ENCODE data around the gene CTBP1. TPM values are rescaled to one million over a fixed set of nuclear protein-coding genes. Genes with fewer than 3 reads are reported as not detected.

The CTBP1 gene
- total RNA-seq, 1 experiment from 2014 or later, result 153 TPM

DNA sequence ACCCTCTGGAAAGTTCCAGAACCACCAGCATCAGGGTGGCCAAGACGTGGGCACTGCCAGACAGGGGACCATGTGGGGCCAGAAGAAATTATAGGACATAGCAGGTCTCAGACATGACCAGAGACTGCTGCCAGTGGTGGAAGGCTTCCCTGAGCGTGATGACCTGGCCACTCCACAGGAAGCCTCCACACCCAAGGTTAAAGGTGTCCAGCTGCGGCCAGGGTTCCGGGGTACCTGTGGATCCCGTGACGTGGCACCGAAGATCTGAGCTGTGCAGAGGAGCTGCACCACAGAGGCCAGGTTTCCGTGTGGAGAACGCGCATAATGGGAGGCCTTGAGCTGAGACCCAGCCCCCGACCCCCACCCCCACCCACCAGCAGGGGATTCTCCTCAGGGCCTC is 16.4 kb upstream of the CTBP1 start:
- no peaks in the 10 kb centered on the region for H3K36me3 ChIP-seq (ENCODE audit: low read depth)
- H3K4me1 ChIP-seq (replicated peaks; ENCODE audit: insufficient read depth), result no peaks in the 10 kb centered on the region
- H2AFZ ChIP-seq, result no peak overlapping the region
- no peaks in the 10 kb centered on the region for H3F3A ChIP-seq (ENCODE audit: insufficient read depth, low read depth)
- no peak overlapping the region for H3K4me2 ChIP-seq
- BruUV-seq (replicated peaks), result no TSS peak
- no peaks in the 10 kb centered on the region for H3K79me2 ChIP-seq (ENCODE audit: low read depth)
- peaks cover 3% of the 10 kb centered on the region for H3K9me3 ChIP-seq (ENCODE audit: insufficient read depth, low read depth)
- intact Hi-C loops (cut with micrococcal nuclease; ENCODE audit: unreplicated experiment), result loop anchor here (5.0 kb wide), 1 partner anchor 133 kb away; no protein-coding TSS in a partner anchor
- H3K27me3 ChIP-seq (ENCODE audit: insufficient read depth, low read depth), result peaks cover 26% of the 10 kb centered on the region
- no peak overlapping the region for H3K4me3 ChIP-seq
- CTCF ChIA-PET, result no interaction called here
- DNase-seq, result no peak
- H3K9me2 ChIP-seq (ENCODE audit: insufficient read depth), result no peaks in the 10 kb centered on the region
- TF ChIP-seq EZH2 (IDR thresholded peaks at IDR 0.05; ENCODE audit: low read depth), result no peak
- TF ChIP-seq CTCF (conservative IDR thresholded peaks at IDR 0.05), result no peak
- H3K27ac ChIP-seq, result no peak overlapping the region
- H4K20me1 ChIP-seq (ENCODE audit: insufficient read depth), result no peaks in the 10 kb centered on the region
- POLR2A ChIA-PET (ENCODE audit: unreplicated experiment), result no interaction called here

DNA sequence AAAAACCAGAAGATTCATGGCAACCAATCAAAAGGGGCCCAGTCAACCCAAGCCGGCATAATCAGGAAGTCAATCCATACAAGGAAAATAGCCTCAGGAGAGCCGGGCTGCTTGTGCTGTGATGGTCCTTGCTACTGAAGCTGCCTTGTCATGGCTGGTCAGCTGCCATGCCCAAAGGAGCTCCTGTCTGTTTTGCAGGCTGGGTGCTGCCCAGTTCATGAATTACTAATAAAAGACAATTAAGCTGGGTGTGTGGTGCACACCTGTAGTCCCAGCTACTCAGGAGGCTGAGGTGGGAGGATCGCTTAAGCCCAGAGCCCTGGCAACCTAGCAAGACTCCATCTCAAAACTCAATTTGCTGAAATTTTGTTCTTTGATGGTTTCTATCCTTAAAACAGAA is 16.0 kb upstream of the CTBP1 start:
- Histone ChIP-seq H3K27ac (no peak overlapping the region), H3K4me1 (replicated peaks; ENCODE audit: insufficient read depth) (no peaks in the 10 kb centered on the region), H3F3A (ENCODE audit: insufficient read depth, low read depth) (no peaks in the 10 kb centered on the region), H3K4me2 (no peak overlapping the region), H3K36me3 (ENCODE audit: low read depth) (no peaks in the 10 kb centered on the region), H3K9me2 (ENCODE audit: insufficient read depth) (no peaks in the 10 kb centered on the region), H4K20me1 (ENCODE audit: insufficient read depth) (no peaks in the 10 kb centered on the region), H3K27me3 (ENCODE audit: insufficient read depth, low read depth) (peaks cover 30% of the 10 kb centered on the region), H3K9me3 (ENCODE audit: insufficient read depth, low read depth) (peaks cover 3% of the 10 kb centered on the region), H3K79me2 (ENCODE audit: low read depth) (no peaks in the 10 kb centered on the region), H2AFZ (no peak overlapping the region), H3K4me3 (no peak overlapping the region)
- CTCF ChIA-PET, result no interaction called here
- no TSS peak for BruUV-seq (replicated peaks)
- POLR2A ChIA-PET (ENCODE audit: unreplicated experiment), result no interaction called here
- no peak for DNase-seq
- intact Hi-C loops (cut with micrococcal nuclease; ENCODE audit: unreplicated experiment), result loop anchor here (5.0 kb wide), 1 partner anchor 133 kb away; no protein-coding TSS in a partner anchor
- no peak for TF ChIP-seq EZH2 (IDR thresholded peaks at IDR 0.05; ENCODE audit: low read depth)
- TF ChIP-seq CTCF (conservative IDR thresholded peaks at IDR 0.05), result no peak

GRCh38 chr4:1261107-1261928 is 12.4 kb upstream of the CTBP1 start:
- H3K4me3 ChIP-seq, result no peak overlapping the region
- H3K9me3 ChIP-seq (ENCODE audit: insufficient read depth, low read depth), result peaks cover 4% of the 10 kb centered on the region; the same call in 1 of the 2 replicates
- no peaks in the 10 kb centered on the region for H4K20me1 ChIP-seq (ENCODE audit: insufficient read depth)
- no peaks in the 10 kb centered on the region for H3K79me2 ChIP-seq (ENCODE audit: low read depth)
- H3F3A ChIP-seq (ENCODE audit: insufficient read depth, low read depth), result no peaks in the 10 kb centered on the region
- H3K27me3 ChIP-seq (ENCODE audit: insufficient read depth, low read depth), result peaks cover 36% of the 10 kb centered on the region
- H3K9me2 ChIP-seq (ENCODE audit: insufficient read depth), result no peaks in the 10 kb centered on the region
- TF ChIP-seq EZH2 (IDR thresholded peaks at IDR 0.05; ENCODE audit: low read depth), result no peak
- TF ChIP-seq CTCF (conservative IDR thresholded peaks at IDR 0.05), result no peak
- intact Hi-C loops (cut with micrococcal nuclease; ENCODE audit: unreplicated experiment), result no loop called here
- H3K4me1 ChIP-seq (replicated peaks; ENCODE audit: insufficient read depth), result no peaks in the 10 kb centered on the region
- H2AFZ ChIP-seq, result no peak overlapping the region
- POLR2A ChIA-PET (ENCODE audit: unreplicated experiment), result no interaction called here
- DNase-seq, result no peak
- no TSS peak for BruUV-seq (replicated peaks)
- no peak overlapping the region for H3K4me2 ChIP-seq
- no peaks in the 10 kb centered on the region for H3K36me3 ChIP-seq (ENCODE audit: low read depth)
- CTCF ChIA-PET, result no interaction called here
- no peak overlapping the region for H3K27ac ChIP-seq
